IPS-20b (cell line): ENCODE measurements around the gene PDE6A.
"Not testable (repeated sequence)": the region's sequence is repeated elsewhere in the genome, so short reads cannot be mapped to it uniquely, and the experiment has no call there.

Experiments used
- H3K27ac ChIP-seq: one replicate; pipeline ENCODE4 v1.5.1; 2013; ENCODE audit warnings: low read length
- H3K27me3 ChIP-seq: 2 replicates; pipeline ENCODE4 v1.6.1; 2013; ENCODE audit warnings: mild to moderate bottlenecking, low read length, inconsistent platforms; ENCODE audit not compliant: insufficient read depth
- H3K36me3 ChIP-seq: 2 replicates; pipeline ENCODE4 v1.6.1; 2013; ENCODE audit warnings: low read depth, mild to moderate bottlenecking, inconsistent platforms, low read length, moderate library complexity; ENCODE audit not compliant: insufficient read depth
- H3K4me1 ChIP-seq: 2 replicates; pipeline ENCODE4 v1.6.1; 2013; ENCODE audit warnings: mild to moderate bottlenecking, control low read depth, inconsistent platforms, low read length, moderate library complexity; ENCODE audit not compliant: insufficient read depth
- H3K4me3 ChIP-seq: 2 replicates; pipeline ENCODE4 v1.5.1; 2013; ENCODE audit warnings: mild to moderate bottlenecking, low read length, inconsistent platforms
- H3K9ac ChIP-seq: 2 replicates; pipeline ENCODE4 v1.6.1; 2013; ENCODE audit warnings: low read depth, mild to moderate bottlenecking, inconsistent platforms, low read length, moderate library complexity
- H3K9me3 ChIP-seq: 2 replicates; pipeline ENCODE4 v1.6.1; 2013; ENCODE audit warnings: mild to moderate bottlenecking, low read depth, low read length, inconsistent platforms; ENCODE audit not compliant: insufficient read depth

The PDE6A gene

GRCh38 chr5:149870232-149870631, 74.4 kb downstream of the PDE6A start:
- no peaks in the 10 kb centered on the region for H3K36me3 ChIP-seq
- no peaks in the 10 kb centered on the region for H3K9me3 ChIP-seq
- no peak overlapping the region for H3K4me3 ChIP-seq
- no peak overlapping the region for H3K9ac ChIP-seq
- H3K4me1 ChIP-seq, result peaks cover 6% of the 10 kb centered on the region; the same call in 1 of the 2 replicates
- H3K27me3 ChIP-seq, result no peaks in the 10 kb centered on the region
- H3K27ac ChIP-seq, result no peak overlapping the region

- Histone ChIP-seq H3K36me3 (no peaks in the 10 kb centered on the region), H3K4me3 (no peak overlapping the region), H3K27me3 (no peaks in the 10 kb centered on the region), H3K9ac (no peak overlapping the region), H3K27ac (no peak overlapping the region), H3K4me1 (peaks cover 6% of the 10 kb centered on the region; the same call in 1 of the 2 replicates), H3K9me3 (no peaks in the 10 kb centered on the region)
These were observed 75.2 kb downstream of the PDE6A start for GRCh38 chr5:149869411-149869821.

DNA sequence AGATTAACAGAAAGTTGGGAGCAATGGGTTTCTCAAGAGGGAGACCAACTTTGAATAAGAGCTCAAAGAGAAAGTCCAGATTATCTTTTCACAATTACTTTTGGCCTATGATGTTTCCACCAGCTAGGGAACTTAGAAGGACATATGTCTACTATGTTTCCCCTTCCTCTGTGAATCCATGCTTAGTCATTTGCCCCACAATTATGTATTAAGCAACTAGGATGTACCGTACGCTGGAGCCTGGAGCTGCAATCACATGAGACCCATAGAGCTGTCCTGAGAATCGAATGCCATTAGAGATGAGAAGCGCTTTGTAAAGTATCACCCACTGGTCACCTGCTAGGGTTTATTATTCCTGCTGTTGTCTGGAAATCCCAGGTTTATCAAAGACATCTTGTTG, 78.8 kb downstream of the PDE6A start:
- H3K27ac ChIP-seq, result no peak overlapping the region
- peaks cover 3% of the 10 kb centered on the region; the same call in 1 of the 2 replicates for H3K4me1 ChIP-seq
- no peaks in the 10 kb centered on the region for H3K27me3 ChIP-seq
- H3K9me3 ChIP-seq, result no peaks in the 10 kb centered on the region
- no peaks in the 10 kb centered on the region for H3K36me3 ChIP-seq
- no peak overlapping the region for H3K4me3 ChIP-seq
- no peak overlapping the region for H3K9ac ChIP-seq

DNA sequence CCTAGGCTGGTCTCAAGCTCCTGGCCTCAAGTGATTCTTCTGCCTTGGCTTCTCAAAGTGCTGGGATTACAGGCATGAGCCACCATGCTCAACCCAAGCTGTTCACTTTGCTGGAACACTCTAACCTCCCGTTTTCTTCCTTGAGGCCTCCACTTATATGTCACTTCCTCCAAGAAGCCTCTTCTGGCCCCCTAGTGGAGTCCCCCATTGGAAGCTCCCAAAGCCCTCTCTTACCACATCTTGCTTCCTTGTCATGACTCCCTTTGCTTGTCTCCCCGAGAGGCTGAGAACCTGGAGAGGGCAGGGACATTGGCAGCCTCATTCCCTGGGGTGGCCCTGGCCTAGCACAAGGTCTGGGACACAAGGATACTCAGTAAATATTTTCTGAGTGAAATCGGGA, 80.8 kb downstream of the PDE6A start:
- Histone ChIP-seq H3K4me3 (no peak overlapping the region), H3K36me3 (no peaks in the 10 kb centered on the region), H3K9ac (no peak overlapping the region), H3K4me1 (peaks cover 4% of the 10 kb centered on the region; the same call in 1 of the 2 replicates), H3K9me3 (no peaks in the 10 kb centered on the region), H3K27me3 (no peaks in the 10 kb centered on the region), H3K27ac (no peak overlapping the region)

DNA sequence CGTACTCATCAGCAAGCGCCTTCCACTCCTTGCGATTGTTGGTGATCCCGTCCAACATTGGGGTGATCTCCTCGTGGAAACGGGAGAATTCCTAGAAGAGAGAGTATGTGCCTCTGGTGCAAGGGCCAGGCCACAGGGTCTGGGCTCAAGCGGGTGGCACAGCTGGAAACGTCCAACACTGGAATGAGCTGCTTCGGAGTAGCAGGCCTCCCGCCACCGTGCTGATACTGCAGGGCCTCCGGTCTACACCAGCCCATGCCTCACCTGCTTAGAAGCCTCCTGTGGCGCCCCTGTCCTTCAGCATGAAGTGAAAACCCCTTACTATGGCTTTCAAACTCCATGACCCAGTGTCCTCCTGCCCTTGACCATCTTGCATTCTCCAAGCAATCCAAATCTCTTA, 81.4 kb downstream of the PDE6A start:
- H3K4me1 ChIP-seq, result peaks cover 4% of the 10 kb centered on the region; the same call in 1 of the 2 replicates
- no peak overlapping the region for H3K4me3 ChIP-seq
- H3K9me3 ChIP-seq, result no peaks in the 10 kb centered on the region
- no peaks in the 10 kb centered on the region for H3K27me3 ChIP-seq
- H3K36me3 ChIP-seq, result no peaks in the 10 kb centered on the region
- no peak overlapping the region for H3K27ac ChIP-seq
- no peak overlapping the region for H3K9ac ChIP-seq

- no peaks in the 10 kb centered on the region for H3K36me3 ChIP-seq
- H3K27me3 ChIP-seq, result no peaks in the 10 kb centered on the region
- no peak overlapping the region for H3K4me3 ChIP-seq
- peaks cover 4% of the 10 kb centered on the region; the same call in 1 of the 2 replicates for H3K4me1 ChIP-seq
- H3K9me3 ChIP-seq, result no peaks in the 10 kb centered on the region
- H3K9ac ChIP-seq, result no peak overlapping the region
- no peak overlapping the region for H3K27ac ChIP-seq
These were observed 83.7 kb downstream of the PDE6A start for GRCh38 chr5:149860801-149861322.

DNA sequence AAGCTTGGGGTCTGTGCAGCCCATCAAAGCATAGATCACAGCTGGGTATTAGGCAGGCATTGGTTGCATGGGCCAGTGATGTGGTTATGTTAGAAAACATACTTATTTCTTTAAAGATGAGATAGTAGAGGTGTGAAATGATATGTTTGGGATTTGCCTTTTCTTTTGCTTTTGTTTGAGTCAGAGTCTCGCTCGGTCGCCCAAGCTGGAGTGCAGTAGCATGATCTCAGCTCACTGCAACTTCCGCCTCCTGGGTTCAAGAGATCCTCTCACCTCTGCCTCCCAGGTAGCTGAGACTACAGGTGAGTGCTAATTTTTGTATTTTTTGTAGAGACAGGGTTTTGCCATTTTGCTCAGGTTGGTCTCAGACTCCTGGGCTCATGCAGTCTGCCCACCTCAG, 84.8 kb downstream of the PDE6A start:
- Histone ChIP-seq H3K4me3 (no peak overlapping the region), H3K9me3 (no peaks in the 10 kb centered on the region)

DNA sequence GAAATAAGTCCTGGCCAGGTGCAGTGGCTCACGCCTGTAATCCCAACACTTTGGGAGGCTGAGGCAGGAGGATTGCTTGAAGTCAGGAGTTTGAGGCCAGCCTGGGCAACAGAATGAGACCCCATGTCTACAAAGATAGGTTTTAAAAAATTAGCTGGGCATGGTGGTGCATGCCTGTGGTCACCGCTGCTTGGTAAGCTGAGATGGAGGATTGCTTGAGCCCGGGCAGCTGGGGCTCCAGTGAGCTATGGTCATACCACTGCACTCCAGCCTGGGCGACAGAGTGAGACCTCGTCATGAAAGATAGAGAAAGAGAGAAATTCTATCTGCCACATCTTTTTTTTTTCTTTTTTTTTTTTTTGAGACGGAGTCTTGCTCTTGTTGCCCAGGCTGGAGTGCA, 86.1 kb downstream of the PDE6A start:
- not testable (repeated sequence) for H3K9me3 ChIP-seq, H3K36me3 ChIP-seq, H3K27me3 ChIP-seq, H3K9ac ChIP-seq, H3K4me3 ChIP-seq, H3K27ac ChIP-seq, H3K4me1 ChIP-seq

More for the DNA sequence above, 84.8 kb downstream of the PDE6A start:
- Histone ChIP-seq H3K4me1 (peaks cover 4% of the 10 kb centered on the region; the same call in 1 of the 2 replicates), H3K27ac (no peak overlapping the region), H3K36me3 (no peaks in the 10 kb centered on the region), H3K9ac (no peak overlapping the region), H3K27me3 (no peaks in the 10 kb centered on the region)

DNA sequence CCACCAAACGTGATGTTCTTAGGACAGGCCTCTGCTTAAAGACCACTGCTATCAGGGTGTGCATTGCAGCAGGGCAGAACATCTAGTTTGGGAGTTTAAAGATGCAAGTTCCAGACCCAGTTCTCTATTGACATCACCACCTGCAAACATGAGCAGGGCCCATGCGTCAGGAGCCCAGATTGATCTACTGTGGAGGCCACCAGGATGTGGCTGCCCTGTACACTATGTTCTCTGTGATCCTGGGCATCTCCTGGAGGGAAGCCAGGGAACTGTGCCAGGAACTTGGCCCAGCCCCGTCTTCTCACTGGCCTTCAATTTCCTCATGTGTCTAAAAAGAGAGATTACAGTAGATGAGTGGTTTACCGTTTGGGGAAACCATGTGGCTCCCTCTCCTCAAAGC, 87.1 kb downstream of the PDE6A start:
- Histone ChIP-seq H3K4me1 (peaks cover 8% of the 10 kb centered on the region; the same call in 1 of the 2 replicates), H3K27me3 (no peaks in the 10 kb centered on the region), H3K36me3 (no peaks in the 10 kb centered on the region), H3K27ac (no peak overlapping the region), H3K4me3 (no peak overlapping the region), H3K9me3 (no peaks in the 10 kb centered on the region), H3K9ac (no peak overlapping the region)

- Histone ChIP-seq H3K27me3 (no peaks in the 10 kb centered on the region), H3K9me3 (no peaks in the 10 kb centered on the region), H3K9ac (no peak overlapping the region), H3K27ac (no peak overlapping the region), H3K4me3 (no peak overlapping the region), H3K4me1 (peaks cover 7% of the 10 kb centered on the region; the same call in 1 of the 2 replicates), H3K36me3 (no peaks in the 10 kb centered on the region)
These were observed 89.2 kb downstream of the PDE6A start for GRCh38 chr5:149855366-149855765.

- Histone ChIP-seq H3K9me3 (no peaks in the 10 kb centered on the region), H3K27ac (no peak overlapping the region), H3K4me3 (no peak overlapping the region), H3K27me3 (no peaks in the 10 kb centered on the region), H3K4me1 (peaks cover 4% of the 10 kb centered on the region; the same call in 1 of the 2 replicates), H3K9ac (no peak overlapping the region), H3K36me3 (no peaks in the 10 kb centered on the region)
These were observed 89.7 kb downstream of the PDE6A start for GRCh38 chr5:149854866-149855265.

DNA sequence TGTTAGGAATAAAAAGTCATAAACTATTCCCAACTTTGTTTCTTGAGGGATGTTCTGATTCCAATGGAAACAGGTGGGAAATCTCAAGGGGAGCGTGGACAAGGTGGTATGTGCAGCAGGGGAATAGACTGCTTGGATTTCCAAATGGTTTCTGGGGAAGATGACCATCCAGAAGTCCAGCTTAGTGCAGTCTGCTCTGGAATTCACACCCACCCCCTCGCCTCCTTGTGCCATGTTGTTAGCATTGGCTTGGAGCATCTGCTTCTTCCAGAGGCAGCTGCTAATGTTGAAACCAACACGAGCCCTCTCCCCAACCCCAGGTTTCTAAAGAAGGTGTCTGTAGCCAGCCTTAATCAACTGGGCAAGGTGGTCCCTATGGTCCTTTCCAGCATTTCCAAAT, 90.9 kb downstream of the PDE6A start:
- Histone ChIP-seq H3K4me1 (peaks cover 4% of the 10 kb centered on the region; the same call in 1 of the 2 replicates), H3K9me3 (no peaks in the 10 kb centered on the region), H3K36me3 (peaks cover 8% of the 10 kb centered on the region; the same call in 1 of the 2 replicates), H3K9ac (no peak overlapping the region), H3K27ac (no peak overlapping the region), H3K27me3 (no peaks in the 10 kb centered on the region), H3K4me3 (no peak overlapping the region)
